ENCODE results near the gene ANO9.

DNA sequence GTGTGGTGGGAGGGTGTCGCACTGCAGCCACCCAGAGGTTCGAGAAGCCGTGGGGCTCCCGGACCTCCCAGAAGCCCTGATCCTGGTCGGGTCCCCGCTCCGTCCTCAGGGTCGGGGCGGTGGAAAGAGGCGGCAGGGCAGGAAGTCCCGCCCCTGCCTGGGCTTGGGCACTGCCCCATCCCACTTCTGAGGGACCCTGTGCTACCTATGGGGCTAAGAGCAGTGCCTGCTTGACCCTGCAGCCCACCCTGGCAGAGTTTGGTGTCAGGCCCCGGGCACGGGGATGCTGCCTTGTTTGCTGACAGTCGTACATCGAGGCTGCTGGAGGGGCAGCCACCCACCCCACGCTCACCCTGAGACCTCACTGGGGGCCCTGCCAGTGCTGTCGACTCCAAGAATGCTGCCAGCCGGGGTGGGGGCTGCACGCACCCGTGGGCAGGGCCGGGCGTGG lies 45.8 kb upstream of the ANO9 start:
- no peak for TF ChIP-seq POLR2AphosphoS5 (IDR thresholded peaks at IDR 0.05)
- TF ChIP-seq, protein P1, sequence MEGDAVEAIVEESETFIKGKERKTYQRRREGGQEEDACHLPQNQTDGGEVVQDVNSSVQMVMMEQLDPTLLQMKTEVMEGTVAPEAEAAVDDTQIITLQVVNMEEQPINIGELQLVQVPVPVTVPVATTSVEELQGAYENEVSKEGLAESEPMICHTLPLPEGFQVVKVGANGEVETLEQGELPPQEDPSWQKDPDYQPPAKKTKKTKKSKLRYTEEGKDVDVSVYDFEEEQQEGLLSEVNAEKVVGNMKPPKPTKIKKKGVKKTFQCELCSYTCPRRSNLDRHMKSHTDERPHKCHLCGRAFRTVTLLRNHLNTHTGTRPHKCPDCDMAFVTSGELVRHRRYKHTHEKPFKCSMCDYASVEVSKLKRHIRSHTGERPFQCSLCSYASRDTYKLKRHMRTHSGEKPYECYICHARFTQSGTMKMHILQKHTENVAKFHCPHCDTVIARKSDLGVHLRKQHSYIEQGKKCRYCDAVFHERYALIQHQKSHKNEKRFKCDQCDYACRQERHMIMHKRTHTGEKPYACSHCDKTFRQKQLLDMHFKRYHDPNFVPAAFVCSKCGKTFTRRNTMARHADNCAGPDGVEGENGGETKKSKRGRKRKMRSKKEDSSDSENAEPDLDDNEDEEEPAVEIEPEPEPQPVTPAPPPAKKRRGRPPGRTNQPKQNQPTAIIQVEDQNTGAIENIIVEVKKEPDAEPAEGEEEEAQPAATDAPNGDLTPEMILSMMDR (IDR thresholded peaks at IDR 0.05) = no peak
- no peak for TF ChIP-seq POLR2A (IDR thresholded peaks at IDR 0.05)
- no peak for TF ChIP-seq EP300 (IDR thresholded peaks at IDR 0.05)

Data from stomach (tissue), 4 donors.